HG03095 (cell line): ENCODE results near the gene FAM110A.
"Not testable (repeated sequence)": the region's sequence is repeated elsewhere in the genome, so short reads cannot be mapped to it uniquely, and the experiment has no call there.

Experiments
- ATAC-seq: cut with Tn5 transposase; IDR thresholded peaks from one replicate; pipeline ENCODE4 v1.9.1; 2021; ENCODE audit warnings: moderate library complexity; ENCODE audit not compliant: unreplicated experiment

Gene FAM110A

GRCh38 chr20:841568-842546, 8.3 kb downstream of the FAM110A start:
- ATAC-seq: no peak

- no peak for ATAC-seq
Measured at GRCh38 chr20:842547-842940, 9.0 kb downstream of the FAM110A start.

- no peak for ATAC-seq
Measured at GRCh38 chr20:843912-844311, 10.4 kb downstream of the FAM110A start.

- ATAC-seq: peak; percentile 96
Measured at GRCh38 chr20:844473-845225, 11.1 kb downstream of the FAM110A start.

GRCh38 chr20:845226-845868, 11.8 kb downstream of the FAM110A start:
- ATAC-seq: no peak

- no peak for ATAC-seq
Measured at GRCh38 chr20:845941-846893, 12.7 kb downstream of the FAM110A start.

GRCh38 chr20:846894-847278, 13.4 kb downstream of the FAM110A start:
- no peak for ATAC-seq

GRCh38 chr20:848193-848592, 14.7 kb downstream of the FAM110A start:
- ATAC-seq: no peak

- ATAC-seq: not testable (repeated sequence)
Measured at GRCh38 chr20:848731-849130, 15.2 kb downstream of the FAM110A start.

- ATAC-seq: no peak
Measured at GRCh38 chr20:853406-853996, 20.0 kb downstream of the FAM110A start.

GRCh38 chr20:854601-855000, 21.1 kb downstream of the FAM110A start:
- no peak for ATAC-seq

GRCh38 chr20:855466-856360, 22.2 kb downstream of the FAM110A start:
- ATAC-seq: no peak

GRCh38 chr20:856361-856775, 22.9 kb downstream of the FAM110A start:
- no peak for ATAC-seq

- no peak for ATAC-seq
Measured at GRCh38 chr20:858011-858410, 24.5 kb downstream of the FAM110A start.

GRCh38 chr20:859751-860231, 26.3 kb downstream of the FAM110A start:
- ATAC-seq: no peak

GRCh38 chr20:860891-861290, 27.4 kb downstream of the FAM110A start:
- ATAC-seq: no peak

GRCh38 chr20:865440-865839, 31.9 kb downstream of the FAM110A start:
- no peak for ATAC-seq

GRCh38 chr20:868279-868678, 34.8 kb downstream of the FAM110A start:
- ATAC-seq: no peak

- ATAC-seq: no peak
Measured at GRCh38 chr20:869606-870005, 36.1 kb downstream of the FAM110A start.
